NCI-H2227 treated with DMSO at 0.1 percent for 48 hours (cell line): ENCODE measurements around the gene IL21R.

Experiments
- DNase-seq: peaks from one replicate; lab custom pipeline; 2025; lab: John Stamatoyannopoulos, UW

The IL21R gene

DNA sequence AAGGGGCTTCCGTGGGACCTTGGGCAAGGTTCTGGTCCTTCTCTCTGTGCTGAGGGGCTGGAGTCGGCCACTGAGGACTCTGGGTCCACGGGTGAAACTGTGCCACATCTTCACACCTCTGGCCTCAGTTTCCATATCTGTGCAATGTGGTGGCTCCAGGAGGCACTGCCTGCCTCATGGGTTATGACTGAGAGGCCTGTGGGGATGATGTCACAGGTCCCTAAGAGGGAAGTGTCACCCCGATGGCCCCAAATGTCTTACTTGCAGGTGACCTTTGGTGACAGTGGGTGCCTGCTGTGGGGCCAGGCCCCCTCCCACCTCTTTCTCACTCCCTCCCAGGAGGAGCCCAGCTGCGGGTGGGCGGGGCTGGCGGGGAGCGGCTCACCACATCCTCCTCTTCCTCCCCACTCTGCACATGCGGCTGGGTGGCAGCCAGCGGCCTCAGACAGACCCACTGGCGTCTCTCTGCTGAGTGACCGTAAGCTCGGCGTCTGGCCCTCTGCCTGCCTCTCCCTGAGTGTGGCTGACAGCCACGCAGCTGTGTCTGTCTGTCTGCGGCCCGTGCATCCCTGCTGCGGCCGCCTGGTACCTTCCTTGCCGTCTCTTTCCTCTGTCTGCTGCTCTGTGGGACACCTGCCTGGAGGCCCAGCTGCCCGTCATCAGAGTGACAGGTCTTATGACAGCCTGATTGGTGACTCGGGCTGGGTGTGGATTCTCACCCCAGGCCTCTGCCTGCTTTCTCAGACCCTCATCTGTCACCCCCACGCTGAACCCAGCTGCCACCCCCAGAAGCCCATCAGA is at the start of gene IL21R:
Gene IL21R (plus strand): TSS at position 407 of the 801 bp plus-strand sequence. CDS start 27,898 bp downstream, outside the sequence.
- peak; percentile 4 for DNase-seq

DNA sequence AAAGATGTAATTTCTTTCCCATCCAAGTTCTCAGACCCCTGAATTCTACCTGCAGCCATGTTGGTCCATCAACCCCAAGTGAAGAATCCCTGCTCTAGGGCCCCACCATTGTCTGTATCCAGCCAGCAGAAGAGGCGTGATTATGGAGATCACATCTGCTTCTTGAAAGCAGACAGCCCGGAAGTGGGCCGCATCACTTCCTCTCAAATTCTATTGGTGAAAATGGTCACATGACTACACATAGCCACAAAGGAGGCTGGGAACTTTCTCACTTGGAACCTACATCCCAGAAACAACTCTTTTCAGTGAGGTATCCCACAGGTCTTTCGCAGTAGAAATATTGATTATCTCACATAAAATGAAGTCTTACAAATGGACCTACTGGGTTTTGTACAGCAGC is 48.1 kb upstream of the IL21R start:
- DNase-seq: no peak

DNA sequence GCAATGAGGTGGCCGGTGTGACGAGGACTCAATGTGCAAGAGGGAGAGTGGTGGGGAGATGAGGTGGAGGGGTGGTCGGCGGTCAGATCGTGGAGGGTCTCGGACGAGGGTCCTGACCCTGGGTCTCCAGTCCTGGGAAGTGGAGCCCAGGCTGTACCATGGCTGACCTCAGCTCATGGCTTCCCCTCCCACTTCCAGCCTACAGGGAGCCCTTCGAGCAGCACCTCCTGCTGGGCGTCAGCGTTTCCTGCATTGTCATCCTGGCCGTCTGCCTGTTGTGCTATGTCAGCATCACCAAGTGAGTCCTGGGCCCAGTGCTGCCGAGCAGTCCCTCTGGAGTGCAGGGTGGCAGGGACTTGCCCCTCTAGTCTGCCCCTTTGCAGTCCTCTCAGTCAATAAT is 46.4 kb upstream of the IL21R start:
- no peak for DNase-seq

DNA sequence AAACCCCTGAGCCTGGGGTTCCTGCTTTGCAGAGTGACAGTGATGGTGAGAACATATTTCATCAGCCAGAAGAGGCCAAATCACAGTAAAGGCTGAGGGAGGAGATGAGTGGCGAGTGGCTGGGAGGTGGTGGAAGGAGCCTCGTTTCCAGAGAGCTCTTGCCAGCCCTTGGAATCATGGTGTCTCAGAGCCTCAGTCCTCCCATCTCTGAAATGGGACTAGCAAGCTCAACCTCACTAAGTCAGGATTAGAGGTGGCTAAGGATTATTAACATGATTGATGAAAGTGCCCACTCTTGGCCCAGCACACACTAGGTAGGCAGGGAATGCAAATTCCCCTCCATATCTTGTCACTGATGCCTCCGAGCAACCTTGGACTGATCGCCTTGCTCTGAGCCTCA is 45.2 kb upstream of the IL21R start:
- no peak for DNase-seq

DNA sequence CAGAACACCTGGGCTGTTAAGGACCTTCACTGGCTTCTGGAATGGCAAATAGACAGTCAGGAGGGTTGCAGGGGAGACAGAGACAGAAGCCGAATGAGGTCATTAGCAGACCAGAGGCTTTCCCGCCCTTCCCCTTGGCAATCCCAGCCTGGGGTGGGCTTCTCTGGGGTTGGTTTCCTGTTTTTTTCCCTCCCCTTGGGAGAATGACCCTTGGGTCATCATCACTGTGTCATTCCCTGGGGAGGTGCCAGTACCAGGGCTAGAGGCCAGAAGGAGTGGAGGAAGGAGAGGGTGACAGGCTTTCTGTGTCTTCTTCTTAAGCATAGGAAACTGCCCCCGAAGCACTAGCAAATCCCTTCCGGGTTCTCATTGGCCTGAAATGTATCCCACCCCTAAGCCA is 42.9 kb upstream of the IL21R start:
- no peak for DNase-seq

DNA sequence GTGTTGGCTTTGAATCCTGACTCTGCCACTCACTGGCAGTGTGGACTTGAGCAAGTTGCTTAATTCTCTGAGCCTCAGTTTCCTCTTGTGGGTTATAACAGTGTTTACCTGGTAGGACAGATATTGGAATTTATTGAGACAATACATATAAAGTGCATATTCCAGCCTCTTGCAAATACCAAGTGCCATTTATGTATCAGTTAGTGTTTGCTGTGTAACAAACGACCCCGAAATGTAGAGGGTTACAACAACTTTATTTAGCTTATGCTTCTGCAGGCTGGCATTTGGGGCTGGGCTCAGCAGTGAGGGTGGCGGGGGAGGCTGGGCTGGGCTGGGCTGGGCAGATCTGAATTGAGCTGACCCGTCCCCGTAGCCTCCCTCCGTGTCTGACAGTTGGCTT is 42.4 kb upstream of the IL21R start:
- DNase-seq: no peak

DNA sequence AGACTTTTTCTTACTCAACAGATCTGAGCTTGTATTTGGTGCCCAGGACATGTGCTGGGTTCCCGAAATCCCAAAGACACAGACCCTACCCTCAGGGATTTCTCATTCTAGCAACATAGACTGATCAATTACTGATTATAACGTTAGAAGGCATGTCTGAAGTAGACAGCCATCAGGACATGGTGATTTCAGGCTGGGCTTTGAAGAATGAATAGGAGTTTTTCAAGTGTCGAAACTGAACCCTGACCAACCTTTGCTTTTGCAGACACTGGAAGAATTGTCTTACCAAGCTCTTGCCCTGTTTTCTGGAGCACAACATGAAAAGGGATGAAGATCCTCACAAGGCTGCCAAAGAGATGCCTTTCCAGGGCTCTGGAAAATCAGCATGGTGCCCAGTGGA is 40.0 kb upstream of the IL21R start:
- no peak for DNase-seq

DNA sequence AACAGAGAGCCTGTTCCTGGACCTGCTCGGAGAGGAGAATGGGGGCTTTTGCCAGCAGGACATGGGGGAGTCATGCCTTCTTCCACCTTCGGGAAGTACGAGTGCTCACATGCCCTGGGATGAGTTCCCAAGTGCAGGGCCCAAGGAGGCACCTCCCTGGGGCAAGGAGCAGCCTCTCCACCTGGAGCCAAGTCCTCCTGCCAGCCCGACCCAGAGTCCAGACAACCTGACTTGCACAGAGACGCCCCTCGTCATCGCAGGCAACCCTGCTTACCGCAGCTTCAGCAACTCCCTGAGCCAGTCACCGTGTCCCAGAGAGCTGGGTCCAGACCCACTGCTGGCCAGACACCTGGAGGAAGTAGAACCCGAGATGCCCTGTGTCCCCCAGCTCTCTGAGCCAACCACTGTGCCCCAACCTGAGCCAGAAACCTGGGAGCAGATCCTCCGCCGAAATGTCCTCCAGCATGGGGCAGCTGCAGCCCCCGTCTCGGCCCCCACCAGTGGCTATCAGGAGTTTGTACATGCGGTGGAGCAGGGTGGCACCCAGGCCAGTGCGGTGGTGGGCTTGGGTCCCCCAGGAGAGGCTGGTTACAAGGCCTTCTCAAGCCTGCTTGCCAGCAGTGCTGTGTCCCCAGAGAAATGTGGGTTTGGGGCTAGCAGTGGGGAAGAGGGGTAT is 39.3 kb upstream of the IL21R start:
- DNase-seq: no peak

DNA sequence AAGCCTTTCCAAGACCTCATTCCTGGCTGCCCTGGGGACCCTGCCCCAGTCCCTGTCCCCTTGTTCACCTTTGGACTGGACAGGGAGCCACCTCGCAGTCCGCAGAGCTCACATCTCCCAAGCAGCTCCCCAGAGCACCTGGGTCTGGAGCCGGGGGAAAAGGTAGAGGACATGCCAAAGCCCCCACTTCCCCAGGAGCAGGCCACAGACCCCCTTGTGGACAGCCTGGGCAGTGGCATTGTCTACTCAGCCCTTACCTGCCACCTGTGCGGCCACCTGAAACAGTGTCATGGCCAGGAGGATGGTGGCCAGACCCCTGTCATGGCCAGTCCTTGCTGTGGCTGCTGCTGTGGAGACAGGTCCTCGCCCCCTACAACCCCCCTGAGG is 38.7 kb upstream of the IL21R start:
- DNase-seq: no peak

DNA sequence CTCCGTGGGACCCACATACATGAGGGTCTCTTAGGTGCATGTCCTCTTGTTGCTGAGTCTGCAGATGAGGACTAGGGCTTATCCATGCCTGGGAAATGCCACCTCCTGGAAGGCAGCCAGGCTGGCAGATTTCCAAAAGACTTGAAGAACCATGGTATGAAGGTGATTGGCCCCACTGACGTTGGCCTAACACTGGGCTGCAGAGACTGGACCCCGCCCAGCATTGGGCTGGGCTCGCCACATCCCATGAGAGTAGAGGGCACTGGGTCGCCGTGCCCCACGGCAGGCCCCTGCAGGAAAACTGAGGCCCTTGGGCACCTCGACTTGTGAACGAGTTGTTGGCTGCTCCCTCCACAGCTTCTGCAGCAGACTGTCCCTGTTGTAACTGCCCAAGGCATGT is 38.2 kb upstream of the IL21R start:
- no peak for DNase-seq

DNA sequence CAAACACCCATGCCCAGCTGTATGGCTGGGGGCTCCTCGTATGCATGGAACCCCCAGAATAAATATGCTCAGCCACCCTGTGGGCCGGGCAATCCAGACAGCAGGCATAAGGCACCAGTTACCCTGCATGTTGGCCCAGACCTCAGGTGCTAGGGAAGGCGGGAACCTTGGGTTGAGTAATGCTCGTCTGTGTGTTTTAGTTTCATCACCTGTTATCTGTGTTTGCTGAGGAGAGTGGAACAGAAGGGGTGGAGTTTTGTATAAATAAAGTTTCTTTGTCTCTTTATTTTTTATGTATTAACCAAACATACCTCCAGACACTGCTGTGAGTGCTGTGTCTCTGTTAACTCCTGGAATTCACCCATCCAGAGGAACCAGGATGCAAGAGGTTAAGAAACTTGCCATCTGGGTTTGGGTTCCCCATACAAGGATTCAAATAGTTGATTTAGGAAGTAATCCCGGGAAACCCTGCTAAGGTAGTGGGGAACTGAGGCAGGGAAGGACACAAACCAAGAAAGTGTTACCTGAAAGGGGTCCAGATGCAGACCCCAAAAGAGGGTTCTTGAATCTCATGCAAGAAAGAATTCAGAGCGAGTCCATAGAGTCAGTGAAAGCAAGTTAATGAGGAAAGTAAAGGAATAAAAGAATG is 37.4 kb upstream of the IL21R start:
- DNase-seq: no peak

DNA sequence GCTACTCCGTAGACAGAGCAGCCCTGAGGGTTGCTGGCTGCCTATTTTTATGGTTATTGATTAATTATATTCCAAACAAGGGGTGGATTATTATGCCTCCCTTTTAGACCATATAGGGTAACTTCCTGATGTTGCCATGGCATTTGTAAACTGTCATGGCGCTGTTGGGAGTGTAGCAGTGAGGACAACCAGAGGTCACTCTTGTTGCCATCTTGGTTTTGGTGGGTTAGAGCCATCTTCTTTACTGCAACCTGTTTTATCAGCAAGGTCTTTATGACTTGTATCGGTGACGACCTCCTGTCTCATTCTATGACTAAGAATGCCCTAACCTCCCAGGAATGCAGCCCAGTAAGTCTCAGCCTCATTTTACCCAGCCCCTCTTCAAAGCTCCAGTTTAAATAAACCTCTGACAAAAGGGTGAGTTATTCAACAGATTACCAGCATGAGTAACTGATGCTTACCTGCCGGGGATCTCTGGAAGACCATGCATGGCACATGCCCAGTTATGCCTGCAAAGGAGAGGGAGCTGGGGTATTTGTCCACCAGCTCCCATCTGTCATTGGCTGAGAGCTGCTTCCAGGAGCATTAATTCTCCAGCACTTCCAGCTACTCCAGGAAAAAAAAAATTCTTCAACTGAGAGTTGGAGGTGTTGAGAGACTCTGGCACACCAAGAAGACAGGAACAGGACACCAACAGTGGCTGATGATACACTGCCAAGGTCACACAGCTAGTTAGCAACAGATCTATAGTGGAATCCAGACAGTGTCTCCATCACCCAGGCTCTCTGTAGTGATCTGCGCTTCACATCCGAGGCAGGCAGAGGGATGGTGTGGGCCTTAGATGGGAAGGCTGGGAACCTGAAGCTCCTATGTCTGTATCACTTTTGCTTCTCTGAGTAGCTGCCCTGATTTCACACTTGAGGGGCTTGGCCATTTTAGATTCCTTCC is 36.6 kb upstream of the IL21R start:
- DNase-seq: no peak

DNA sequence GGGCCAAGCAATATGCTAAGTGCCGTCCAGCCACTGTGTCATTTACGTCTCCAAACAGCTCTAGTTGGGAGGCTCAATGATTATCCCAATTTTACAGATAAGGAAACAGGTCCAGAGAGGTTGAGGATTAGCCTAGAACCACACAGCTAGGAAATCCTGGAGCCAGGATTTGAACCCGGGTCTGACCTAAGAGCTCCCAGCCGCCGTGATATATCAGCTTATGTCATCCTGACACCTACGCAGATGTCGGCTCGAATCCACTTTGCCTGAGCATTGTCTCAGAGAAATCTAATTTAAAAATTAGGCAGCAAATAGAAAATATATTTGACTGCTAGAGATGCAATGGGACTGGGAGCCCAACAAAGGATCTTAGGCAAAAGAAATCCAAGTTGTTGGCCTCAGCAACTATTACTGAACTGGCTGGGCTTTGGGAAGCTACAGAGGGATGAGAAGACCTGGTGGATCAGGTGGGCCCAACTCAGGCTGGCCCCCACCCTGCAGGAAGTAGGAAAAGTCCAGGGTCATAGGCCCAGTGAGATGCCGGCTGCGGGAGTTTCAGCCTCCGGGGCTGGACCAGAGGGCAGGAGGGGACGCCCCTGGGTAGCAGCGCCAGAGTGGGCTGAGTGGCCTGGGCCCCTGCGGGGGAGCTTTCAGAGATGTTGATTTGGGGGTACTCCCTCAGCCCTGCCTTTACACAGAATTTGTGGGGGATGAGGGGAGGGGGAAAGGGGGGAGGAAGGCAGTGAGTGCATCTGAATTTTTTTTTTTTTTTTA is 35.1 kb upstream of the IL21R start:
- DNase-seq: no peak

DNA sequence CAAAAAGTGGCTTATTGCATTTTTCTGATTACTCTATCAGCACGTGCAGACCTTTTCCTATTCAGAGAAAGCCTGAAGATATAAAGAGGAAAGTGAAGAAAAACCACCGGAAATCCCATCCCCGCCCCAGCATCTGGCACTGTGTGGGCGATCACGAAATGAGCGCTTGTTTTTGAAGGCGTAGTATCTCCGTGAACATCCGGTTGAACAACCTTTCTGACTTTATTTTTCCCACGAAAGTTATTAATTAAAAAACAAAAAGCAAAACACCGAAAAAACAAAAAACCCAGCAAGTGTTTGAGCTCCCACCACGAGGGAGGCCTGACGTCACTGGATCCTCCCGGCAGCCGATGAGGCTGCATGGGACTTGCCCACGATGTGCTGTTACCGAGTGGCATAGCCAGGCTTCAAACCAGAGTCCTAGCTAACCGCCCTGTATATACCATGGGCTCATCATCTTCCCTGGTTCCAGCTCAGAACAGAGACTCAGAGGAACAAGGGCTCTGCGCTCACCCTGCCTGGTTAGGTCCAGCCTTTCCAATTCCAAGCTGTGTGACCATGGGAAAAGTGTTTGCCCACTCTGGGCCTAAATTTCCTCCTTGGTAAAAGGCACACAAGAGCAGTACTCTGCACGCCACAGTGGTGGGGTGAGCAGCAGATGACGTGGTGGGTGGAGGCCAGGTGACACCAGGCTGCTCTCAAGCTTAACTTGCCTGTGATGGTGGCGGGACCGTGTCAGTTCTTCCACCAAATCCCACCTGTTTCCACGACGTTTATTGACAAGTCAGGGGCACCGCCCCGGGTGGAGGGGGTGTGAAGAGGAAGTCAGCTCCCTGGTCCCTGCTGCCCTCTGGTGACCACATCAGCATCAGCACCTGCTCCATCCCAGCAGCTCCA is 34.3 kb upstream of the IL21R start:
- peak; percentile 23 for DNase-seq

DNA sequence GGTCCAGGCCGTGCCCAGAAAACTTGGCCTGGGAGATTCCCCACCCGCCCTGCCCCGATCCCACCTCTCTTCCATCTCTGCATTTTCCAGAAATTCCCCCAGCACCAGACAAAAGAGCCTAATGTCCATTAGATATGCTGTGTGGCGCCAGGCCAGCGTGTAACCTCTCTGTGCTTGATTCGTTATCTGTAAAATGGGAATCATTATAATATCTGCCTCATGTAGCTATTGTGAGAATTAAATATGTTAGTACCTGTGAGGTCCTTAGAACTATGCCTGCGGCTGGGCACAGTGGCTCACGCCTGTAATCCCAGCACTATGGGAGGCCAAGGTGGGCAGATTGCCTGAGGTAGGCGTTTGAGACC is 33.6 kb upstream of the IL21R start:
- no peak for DNase-seq

DNA sequence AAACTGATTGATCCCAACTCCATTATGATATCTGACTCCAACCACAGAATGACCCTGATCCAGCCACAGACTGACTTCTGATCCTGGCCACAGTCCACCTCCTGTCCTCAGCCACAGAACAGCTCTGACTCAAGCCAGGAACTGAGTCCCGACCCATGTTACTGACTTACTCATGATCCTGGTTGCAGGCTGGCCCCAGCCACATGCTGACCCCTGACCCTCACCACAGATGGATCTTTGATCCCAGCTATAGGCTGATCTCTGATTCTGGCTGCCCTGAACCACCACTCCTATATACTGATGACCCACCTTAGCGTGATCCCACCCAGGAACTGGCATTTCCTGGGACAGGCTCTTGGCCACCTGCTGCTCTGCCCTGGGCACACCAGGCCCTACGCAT is 32.2 kb upstream of the IL21R start:
- no peak for DNase-seq

DNA sequence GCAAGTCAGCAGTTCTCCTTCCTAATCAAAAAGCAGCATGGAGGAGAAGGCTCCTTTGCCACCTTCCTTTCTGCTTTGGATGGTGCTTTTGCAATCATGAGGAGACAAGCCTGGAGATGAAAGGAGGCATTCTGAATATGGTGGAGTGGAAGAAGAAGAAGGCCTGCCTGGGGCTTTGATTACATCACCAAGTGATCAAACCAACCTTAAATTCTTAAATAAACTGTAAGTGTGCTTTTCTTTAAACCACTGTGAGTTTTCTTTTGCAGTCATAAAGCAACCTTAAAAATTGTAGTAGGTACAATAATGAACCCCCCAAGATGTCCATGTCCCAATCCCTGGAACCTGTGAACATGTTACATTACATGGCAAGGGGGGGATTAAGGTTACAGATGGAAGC is 31.7 kb upstream of the IL21R start:
- DNase-seq: no peak

DNA sequence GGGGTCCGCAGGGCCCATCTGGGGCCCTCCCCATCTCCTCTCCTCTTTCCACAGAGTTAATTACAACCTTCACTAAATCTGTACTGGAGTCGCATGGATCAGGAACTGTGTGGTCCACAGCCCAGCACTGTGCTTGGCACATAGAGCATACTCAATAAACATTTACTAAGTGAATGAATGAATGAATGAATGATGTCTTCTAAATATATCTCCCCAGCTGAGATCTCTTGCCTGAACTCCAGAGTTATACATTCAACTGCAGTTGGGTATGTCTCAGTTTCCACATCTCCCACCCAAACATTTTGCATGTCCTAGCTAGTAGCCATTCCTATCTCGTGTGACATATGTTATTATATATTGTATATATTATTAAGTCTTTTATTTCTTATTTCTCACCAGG is 28.7 kb upstream of the IL21R start:
- no peak for DNase-seq

DNA sequence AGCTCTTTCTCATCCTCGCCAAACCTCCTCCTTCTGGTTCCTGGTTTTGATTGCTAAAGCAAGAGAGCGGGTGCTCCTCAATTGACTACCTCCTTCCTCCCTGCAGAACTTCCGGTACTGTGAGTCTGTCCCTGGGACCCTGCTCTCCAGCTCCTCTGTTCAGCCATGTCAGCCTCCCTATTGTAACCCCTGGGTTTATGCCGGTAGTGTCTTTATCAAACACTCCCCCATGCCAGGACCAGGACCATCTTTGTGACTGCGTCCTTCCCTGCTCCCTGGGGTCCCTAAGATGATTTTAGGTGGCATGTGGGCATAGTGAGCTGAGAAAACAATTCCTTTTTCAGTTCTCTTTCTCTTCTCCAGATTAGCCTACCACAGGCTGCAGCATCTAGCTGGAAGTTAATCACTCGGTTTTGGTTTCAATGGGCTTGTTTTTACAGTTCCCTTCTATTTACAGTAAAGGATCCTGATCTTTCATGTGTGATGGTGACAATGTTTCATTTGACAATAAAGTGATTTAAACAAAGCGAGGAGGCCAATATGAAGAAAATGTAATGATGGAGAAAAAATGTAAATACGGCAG is 27.7 kb upstream of the IL21R start:
- DNase-seq: no peak
